Measurements from ENCODE around the gene C1QTNF9B.
"Not testable (repeated sequence)": the region's sequence is repeated elsewhere in the genome, so short reads cannot be mapped to it uniquely, and the experiment has no call there.

The C1QTNF9B gene

DNA sequence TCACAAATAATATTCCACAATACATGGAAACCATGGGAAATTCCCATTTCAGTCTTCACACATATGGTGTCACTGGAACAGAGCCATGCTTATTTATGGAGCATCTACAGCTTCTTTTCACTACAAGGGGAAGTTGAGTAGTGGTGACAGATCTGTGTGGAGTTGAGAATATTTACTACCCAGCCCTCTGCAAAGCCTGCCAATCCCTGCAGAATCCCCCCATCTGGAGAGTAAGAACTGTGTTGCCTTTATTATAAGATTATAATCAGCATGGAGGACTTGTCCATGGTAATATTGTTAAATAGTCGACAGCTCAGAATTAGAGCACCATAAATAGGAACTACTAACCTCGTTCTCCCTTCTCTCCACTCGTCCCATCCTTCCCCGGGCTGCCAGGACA is 3.5 kb downstream of the C1QTNF9B start:
- not testable (repeated sequence) for DNase-seq

DNA sequence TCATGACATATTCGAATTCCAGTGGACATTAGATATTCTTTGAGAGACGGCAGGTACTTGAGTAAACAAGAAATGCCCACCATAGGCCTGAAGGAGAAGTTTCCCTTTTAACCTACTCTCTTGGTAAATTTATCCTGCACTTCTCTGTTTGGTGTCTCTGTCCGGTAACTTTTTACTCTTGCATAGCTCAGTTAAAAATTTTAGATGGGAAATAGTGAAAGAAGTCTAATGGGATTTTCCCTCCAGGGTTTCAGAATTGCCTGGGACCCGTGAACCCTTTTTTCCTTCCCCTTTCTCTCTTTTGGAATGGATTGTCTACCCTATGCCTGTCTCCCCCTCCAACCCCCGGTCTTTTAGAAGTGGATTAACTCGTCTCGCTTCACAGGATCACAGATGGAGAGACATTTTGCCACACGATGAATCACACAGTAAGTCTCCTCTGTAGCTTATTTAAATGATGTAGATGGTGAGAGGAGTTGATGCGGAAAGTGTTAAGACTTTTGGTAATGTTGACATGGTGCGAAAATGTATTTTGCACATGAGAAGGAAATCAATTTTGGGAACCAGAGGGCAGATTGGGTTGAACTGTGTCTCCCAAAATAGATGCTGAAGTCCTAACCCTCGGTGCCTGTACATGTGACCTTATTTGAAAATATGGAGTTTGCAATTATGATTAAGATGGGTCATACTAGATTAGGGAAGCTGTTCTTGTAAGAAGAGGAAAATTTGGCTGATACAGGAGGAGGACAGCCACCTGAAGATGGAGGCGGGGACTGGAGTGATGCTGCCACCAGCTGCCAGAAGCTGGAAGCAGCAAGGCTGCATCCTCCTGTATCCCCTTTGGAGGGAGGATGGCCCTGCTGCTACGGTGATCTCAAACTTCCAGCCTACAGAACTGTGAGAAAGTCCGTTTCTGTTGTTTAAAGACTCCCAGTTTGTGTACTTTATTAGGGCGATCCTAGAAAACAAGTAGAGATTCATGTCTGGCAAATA is 7.4 kb downstream of the C1QTNF9B start:
- no peak for DNase-seq

DNA sequence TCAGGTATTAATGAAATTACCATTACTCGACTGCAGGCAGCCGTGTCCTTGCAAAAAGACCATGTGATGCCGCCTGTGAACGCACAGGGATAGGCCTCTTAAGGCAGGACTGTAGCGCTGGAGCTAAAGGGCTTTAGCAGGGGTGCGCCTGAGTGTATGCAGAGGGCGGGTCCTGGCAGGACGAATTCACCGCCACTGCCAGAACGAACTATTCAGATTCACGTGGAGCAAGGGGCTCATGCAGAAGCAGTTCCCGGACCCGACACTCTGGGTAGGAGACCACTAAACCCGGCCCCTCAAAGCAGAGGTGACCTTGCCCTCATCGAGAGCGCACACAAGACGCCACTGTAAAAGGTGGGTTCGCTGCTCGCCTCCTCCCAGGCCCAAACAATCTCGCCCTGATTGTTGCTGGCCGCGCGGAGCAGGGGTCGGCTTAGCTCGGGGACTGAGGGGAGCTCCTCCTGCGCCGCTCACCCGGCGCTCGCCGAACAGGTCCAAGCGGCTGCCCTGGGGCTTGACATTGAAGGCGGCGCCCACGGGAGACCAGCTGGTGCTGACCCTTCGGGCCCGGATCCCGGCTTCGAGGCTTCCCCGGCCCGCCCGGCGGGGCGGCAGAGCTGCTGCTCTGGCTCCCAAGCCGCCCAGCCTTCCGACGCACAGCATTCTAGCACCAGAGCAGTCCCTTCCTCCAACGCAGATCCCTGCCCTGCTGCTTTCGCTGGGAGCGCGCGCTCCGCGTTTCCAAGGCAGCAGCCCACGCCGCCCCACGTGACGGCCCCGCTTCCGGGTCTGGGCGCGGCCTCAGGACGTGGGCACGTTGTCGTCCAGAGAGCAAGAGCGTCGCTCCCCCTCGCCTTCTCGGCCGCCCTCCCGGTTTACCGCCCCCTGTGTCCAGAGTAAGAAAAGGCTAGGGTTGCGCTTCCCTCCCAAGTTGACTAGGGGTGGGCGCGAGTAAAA is 8.4 kb downstream of the C1QTNF9B start, which contains the start of gene MIPEP:
Gene MIPEP (minus strand): TSS at position 743 of the 957 bp plus-strand sequence. CDS start 80 bp downstream, at position 663.
- peak; percentile 84 for DNase-seq

DNA sequence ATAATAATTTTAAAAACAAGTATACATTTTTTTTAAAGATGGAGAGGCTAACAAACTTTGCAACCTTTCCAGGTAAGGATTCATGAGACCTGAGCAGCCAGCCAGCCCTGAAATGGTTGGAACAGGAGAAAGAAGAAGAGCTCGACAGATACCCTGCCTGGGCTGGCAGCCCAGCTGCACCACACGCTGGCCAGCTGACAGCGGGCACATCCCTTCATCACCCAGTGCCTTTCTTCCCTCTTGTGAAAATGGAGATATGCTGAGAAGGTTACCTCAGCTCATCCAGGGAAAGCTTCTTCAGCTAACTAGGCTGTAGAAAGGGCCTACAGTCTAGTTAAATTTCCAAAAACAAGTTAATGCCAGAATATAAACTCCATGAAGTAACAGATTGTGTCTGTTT is 12.9 kb downstream of the C1QTNF9B start:
- not testable (repeated sequence) for DNase-seq

DNA sequence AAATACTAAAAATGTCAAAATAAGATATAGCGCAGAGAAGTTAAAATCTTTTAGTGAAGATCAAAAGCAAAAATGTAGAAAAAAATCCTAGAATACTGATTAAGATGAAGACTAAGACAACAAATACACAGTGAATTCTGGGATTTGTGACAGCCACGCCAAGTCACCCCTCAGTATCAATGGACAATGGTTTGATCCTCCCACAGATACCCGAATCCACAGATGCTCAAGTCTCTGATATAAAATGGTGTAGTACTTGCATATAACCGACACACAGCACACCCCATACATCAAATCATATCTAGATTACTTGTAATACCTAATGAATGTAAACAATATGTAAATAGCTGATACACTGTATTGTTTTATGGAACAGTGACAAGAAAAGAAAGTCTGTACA is 14.0 kb downstream of the C1QTNF9B start:
- no peak for DNase-seq

DNA sequence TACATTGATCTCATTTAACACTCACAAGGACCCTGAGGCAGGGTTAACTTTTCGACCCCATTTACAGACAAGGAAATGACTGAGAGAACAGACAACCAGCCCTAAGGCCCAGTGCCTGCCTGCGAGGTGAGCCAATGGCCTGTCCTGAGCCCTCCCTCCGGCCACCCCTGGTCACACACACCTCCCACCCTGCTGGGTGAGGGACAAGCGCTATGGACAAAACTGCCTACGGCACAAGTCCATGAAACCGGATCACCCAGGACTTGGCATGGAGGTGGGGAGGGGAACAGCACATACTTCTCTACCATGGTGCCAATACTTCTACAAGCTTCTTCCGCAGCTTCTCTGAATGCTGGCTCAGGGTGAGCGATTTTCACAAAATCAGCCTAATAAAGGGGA is 15.9 kb downstream of the C1QTNF9B start:
- DNase-seq: not testable (repeated sequence)

DNA sequence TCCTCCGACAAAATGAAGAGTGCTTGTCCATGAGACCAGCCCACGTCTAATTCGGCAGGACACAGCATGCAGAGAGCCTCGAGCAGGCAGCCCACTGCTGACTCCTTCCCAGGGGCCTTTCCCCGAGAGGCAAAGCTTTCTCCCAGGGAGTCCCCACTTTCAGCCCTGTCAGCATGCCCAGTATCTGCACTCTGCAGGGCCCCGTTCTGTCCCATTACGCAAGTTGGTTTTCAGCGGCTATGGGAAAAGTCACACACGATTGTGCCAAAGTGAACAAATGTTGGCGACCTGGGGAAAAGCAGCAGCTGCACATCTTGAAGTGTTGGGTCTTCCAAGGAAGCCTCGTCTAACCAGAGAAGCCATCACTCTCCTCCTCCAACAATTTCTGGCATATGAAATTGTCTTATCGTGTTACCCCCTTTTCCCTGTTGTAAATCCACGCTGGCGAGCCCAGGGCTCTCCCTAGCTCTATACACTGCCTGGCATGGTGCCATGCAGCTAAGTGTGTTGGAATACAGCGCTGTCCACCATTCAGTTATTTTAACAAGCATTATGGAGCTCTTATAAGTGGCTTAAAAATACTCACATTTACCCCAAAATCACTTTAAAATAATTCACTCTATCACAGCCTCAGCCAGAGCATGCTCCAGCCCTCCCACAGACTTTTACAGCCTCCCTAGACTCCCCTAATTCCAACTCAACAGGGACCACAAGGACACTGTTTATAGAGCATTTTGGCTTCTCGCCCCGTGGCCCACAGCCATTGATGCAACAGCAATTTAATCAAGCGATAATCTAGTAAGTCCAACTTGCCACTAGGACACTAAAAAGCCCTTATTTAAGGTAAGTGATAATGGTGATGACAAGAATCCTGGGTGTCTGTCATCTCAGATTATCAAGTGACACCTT is 16.6 kb downstream of the C1QTNF9B start:
- DNase-seq: not testable (repeated sequence)

DNA sequence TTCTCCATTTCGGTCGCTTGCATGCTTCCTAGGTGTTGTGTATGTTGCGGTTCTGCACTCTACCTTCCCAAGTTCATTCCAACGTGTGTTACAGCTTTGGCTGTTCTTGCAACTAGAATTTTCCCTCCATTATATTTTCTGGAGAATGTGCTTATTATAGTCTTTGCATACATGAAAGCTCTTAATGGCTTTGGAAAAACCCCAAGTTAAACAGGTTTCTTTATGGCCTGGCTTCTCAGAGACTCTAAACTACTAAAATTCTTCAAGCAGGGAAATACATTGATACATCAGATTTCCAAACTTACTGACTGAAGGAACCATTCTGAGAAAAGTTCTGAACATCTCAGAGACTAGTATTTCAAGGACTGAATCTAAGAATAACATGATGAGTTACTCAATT is 20.0 kb downstream of the C1QTNF9B start:
- DNase-seq: no peak

DNA sequence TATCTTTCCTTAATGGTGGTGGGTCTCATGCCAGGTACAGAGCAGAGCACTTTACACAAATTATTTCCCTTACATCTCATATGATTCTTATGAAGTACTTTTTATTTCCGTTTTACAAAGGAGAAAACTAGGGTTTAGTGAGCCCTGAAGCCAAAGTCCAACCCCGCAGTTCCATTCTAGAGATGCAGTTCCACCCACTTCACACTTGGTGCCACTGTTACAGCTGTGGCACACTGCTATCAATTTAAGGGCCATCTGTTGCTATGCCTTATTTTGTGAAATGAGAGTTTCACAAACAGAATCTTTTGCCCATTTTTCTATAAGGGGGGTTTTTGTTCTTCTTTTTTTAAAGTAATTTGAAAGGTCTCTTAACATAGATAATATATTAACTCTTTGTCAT is 21.0 kb downstream of the C1QTNF9B start:
- DNase-seq: no peak

DNA sequence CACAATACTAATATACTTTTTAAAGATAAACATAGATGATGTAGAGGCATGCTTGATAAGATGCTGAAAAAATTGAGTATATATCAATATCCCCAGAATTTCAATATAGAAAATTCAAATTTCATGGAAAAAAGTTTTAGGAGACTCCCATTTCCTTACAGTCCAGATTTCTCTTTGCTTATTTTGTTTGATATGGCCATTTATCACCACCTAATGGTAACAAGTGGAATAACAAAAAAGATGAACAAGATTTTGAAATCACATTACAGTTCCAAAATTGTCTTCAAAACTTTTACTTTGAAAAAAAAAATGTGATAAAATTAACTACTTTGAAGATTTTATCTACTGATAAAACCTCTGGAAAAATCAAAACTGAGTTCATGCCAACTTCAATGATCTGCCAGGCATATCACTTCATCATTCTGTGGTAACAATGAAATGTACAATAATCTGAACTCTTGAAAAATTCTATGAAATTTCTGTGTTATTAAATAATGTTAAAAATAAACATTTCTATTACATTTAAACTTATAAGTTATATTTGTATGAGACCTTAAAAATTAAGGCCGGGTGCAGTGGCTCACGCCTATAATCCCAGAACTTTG is 25.6 kb downstream of the C1QTNF9B start:
- no peak for DNase-seq

DNA sequence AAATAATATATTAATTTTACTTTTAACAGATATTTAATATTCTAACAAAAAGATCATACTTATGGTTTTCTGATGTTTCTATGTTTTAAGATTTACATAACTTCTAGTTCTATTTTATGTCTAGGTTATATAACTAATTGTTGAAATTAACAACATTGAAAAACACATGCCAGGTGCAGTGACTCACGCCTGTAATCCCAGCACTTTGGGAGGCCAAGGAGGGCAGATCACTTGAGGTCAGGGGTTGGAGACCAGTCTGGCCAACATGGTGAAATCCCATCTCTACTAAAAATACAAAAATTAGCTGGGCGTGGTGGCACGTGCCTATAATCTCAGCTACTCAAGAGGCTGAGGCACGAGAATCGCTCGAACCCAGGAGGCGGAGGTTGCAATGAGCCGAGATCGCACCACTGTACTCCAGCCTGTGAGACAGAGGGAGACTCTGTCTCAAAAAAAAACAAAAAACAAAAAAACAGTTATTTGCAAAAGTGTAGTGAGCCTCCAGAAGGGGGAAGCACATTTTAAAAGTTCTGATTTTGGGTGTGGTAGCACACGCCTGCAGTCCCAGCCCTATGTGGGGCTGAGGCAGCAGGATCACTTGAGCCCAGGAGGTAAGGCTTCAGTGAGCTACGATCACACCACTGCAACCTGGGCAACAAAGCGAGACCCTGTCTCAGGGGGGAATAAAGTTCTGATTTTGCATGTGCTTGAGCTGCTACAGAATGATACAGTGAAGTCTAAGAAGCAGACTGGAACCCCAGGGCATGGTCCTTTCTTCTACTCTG is 26.8 kb downstream of the C1QTNF9B start:
- no peak for DNase-seq

DNA sequence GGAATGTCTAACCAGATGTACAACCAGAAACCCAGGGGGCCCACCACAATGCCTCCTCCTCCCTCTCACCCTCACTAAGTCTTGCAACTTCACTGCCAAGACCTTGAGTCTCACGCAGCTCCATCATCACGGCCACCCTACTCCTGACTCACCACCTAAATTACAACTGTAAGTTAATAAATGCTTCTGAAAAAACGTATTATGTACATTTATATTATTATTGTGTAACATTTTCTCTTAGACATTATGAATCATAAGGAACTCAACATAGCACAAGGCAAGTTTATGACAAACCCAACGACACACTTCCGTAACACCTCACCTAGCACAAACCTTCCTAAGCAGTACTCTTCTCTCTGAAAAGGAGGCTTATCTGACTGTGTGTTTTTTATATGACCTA is 28.8 kb downstream of the C1QTNF9B start:
- DNase-seq: no peak

DNA sequence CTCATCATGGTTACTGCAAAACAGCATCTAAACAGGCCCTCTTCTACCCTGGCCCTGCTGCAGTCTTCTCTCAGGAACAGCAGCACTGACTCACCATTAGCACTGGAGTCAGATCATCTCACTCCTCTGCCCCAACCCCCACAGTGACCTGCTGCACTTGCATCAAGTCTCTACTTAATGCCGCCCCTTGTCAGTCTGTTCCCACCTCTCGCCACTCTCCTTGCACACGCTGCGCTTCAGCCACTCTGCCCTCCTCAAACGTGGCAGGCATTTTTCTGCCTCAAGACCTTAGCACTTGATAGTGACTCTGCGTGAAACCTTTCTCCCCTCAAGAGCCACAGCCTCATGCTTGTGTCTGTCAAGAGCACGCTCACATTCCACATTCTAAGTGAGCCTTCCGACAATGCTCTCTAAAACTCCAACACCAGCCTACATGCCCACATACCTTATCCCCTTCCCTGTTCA is 30.2 kb downstream of the C1QTNF9B start:
- DNase-seq: no peak

DNA sequence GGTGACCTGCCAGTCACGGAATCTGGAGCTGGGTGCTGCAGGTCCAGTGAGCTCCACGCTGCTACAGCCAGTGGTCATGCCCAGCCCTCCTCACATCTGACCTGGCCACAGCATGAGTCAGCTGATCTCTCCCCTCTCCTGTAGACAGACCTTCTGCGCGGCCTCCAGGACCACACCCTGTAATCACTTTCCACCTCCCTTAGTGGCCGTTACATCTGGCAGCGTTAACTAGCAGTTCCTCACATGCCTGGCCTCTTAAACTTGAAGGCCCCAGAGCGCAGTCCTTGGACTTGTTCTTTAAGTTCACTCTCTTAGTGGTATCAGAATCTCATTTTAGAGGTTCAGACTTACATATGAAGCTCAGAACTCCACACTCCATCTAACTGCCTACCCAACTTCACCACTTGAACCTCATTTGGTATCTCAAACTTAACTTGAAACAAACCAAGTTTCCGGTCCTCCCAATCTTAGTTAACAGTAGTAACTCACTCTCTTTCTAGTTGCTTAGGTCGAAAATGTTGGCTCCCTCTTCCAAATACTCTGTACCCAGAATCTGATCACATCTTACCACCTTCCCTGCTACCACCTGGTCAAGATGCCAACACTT is 30.8 kb downstream of the C1QTNF9B start:
- no peak for DNase-seq

DNA sequence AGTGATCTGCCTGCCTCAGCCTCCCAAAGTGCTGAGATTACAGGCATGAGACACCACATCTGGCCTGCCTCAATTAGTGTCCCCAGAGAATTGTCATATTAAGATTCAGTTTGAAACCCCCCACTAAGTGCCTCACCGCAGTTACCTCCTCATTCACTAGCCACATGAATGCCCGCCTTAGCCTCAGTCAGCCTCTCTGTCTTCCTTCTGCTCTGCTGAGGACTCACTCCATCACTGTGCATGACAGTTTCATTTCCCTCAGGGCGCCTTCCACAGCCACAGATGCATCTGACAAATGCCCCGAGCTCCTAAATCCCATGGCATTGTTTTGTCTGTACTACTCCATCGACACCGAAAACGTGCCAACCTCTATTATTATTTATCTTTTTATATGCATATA is 31.4 kb downstream of the C1QTNF9B start:
- no peak for DNase-seq

DNA sequence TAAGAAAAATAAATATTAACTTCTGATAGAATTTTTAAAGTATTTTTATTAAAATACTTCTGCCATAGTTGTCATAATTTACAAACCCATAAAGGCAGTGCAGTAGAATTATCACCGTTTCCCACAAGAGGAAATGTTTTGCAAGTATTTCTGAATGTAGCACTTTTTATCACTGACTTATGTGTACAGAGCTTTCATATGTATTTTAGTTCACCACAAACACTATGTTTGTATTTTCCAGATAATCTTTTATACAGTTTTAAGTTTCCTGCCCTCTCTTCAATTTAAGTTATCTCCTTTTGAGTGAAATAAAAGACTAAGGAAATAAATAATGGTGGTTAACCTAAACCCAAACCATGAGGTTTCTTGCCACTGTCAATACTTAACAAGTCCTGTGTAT is 32.3 kb downstream of the C1QTNF9B start:
- DNase-seq: no peak

DNA sequence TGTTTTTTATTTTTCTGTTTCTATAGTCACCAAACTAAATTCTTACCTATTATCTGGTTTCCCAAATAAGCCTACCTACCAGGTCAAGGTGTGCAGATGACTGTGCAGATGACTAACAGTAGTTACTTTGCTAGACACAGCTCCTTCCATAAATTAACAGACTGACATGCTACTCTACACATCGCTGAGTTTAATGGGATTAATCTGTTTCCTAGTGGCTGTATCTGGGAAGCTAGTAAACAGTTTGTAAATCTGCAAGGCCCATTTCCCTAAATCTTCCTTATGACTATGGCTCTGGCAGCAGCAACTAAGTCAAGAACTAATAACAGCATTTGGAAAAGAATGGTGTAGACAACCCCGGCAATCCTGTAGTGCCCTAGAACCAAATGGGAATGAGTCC is 36.0 kb downstream of the C1QTNF9B start:
- no peak for DNase-seq

DNA sequence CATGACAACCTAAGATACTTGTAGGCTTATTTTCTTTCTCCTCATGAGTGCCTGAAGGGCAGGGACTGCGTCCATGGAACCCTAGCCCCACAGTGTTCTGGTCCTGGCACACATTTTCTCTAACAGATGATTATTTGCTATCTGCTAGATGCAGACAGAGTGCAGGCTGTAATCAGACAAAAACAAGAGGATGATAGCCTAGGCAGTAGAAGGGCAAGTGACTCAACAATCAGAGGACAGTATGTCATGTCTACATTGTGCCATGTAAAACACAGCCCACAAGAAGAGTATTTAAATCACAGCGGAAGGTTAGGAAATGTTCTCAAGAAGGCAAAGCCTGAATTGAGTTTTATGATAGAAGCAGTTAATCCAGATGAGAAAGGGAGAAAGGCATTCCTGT is 37.4 kb downstream of the C1QTNF9B start:
- DNase-seq: no peak

DNA sequence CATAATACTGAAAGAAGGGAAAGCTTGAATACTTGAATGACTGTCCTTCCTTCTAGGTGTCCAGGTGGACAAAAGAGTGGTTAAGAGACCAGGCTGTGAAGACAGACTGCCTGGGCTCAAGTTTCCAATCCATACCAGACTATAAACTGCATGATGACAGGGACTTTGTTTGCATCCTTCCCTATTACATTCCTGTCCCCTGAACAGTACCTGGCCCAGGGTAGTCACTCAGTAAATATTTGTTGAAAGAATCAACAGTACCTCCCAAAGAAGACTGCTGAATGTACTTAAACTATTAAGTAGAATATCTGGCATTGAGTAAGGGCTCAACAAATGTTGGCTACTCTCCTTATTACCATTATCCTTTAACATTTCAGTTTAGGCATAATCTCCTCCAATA is 37.8 kb downstream of the C1QTNF9B start:
- no peak for DNase-seq

DNA sequence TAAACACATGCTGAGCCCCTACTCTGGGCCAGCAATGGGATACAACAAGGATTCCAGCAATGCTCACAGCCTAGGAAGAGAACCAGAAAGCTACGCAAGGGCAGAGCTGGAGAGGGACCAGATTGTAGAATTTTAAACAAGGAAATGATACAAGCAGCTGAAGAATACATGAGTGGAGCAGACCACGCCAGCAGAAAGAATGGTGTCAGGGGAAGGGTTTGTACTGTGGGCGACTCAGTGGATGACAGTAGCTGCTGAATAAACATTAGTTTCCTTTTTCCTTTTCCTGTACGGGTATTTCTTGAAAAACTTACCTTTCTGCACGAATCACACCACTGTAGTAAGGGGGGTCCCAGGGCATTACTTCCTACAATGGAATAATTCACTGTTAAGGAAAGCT is 38.8 kb downstream of the C1QTNF9B start:
- DNase-seq: no peak
